Liver (tissue), 9 donors: ENCODE measurements around the gene TMEM123. TPM values are rescaled to one million over a fixed set of nuclear protein-coding genes. Genes with fewer than 3 reads are reported as not detected.

Source experiments
- DNase-seq: peaks from one replicate; pipeline ENCODE4 v3.0.0-alpha.2; 2017; ENCODE audit warnings: low spot score
- H3K27ac ChIP-seq, 2 donors: one replicate each; pipeline ENCODE4 v1.7.0; 2013; ENCODE audit warnings: inconsistent platforms in 2 of 2, low read length in 2 of 2, control low read depth in 1 of 2, low read depth in 1 of 2, mild to moderate bottlenecking in 1 of 2
- H3K27me3 ChIP-seq, 4 donors: one replicate each; pipeline versions ENCODE4 v1.6.1 to v1.7.0; 2013; ENCODE audit warnings: low read length in 3 of 4, inconsistent platforms in 1 of 4, mild to moderate bottlenecking in 1 of 4, moderate library complexity in 1 of 4; ENCODE audit not compliant: control insufficient read depth in 4 of 4, insufficient read depth in 4 of 4
- H3K36me3 ChIP-seq, 4 donors: one replicate each; pipeline versions ENCODE4 v1.6.1 to v1.7.0; 2013; ENCODE audit warnings: low read length in 3 of 4, mild to moderate bottlenecking in 3 of 4, low read depth in 1 of 4, moderate library complexity in 1 of 4; ENCODE audit not compliant: control insufficient read depth in 4 of 4, insufficient read depth in 3 of 4
- H3K4me1 ChIP-seq, 4 donors: one replicate each; pipeline versions ENCODE4 v1.6.1 to v1.7.0; 2013; ENCODE audit warnings: low read length in 3 of 4, mild to moderate bottlenecking in 3 of 4, moderate library complexity in 1 of 4; ENCODE audit not compliant: control insufficient read depth in 4 of 4, insufficient read depth in 4 of 4
- H3K4me3 ChIP-seq, 3 donors: one replicate each; pipeline versions ENCODE4 v1.6.1 to v1.7.0; 2013; ENCODE audit warnings: low read length in 3 of 3, control low read depth in 1 of 3, low read depth in 1 of 3, mild to moderate bottlenecking in 1 of 3
- H3K9ac ChIP-seq, 2 donors: one replicate each; pipeline ENCODE4 v1.7.0; 2013; ENCODE audit warnings: low read length in 2 of 2, mild to moderate bottlenecking in 2 of 2, moderate library complexity in 2 of 2, control low read depth in 1 of 2, low read depth in 1 of 2
- H3K9me3 ChIP-seq, 4 donors: one replicate each; pipeline versions ENCODE4 v1.6.1 to v1.7.0; 2013; ENCODE audit warnings: low read length in 3 of 4; ENCODE audit not compliant: control insufficient read depth in 4 of 4
- EGR1 ChIP-seq, 2 donors: IDR thresholded peaks; 2 replicates each; pipeline ENCODE4 v1.6.1; 2016 to 2018; ENCODE audit warnings: antibody characterized with exemption in 2 of 2, low read depth in 2 of 2
- FOXA1 ChIP-seq: IDR thresholded peaks from 2 replicates; pipeline ENCODE4 v1.6.1; 2016; ENCODE audit warnings: antibody characterized with exemption
- HNF4G ChIP-seq: IDR thresholded peaks from 2 replicates; pipeline ENCODE4 v1.6.1; 2016; ENCODE audit warnings: antibody characterized with exemption
- NR2F2 ChIP-seq: IDR thresholded peaks from 2 replicates; pipeline ENCODE4 v1.6.1; 2016; ENCODE audit warnings: antibody characterized with exemption
- RAD21 ChIP-seq, 2 donors: IDR thresholded peaks; 2 replicates each; pipeline ENCODE4 v1.6.1; 2016; ENCODE audit warnings: antibody characterized with exemption in 2 of 2, mild to moderate bottlenecking in 2 of 2
- TAF1 ChIP-seq: conservative IDR thresholded peaks from 2 replicates; pipeline ENCODE4 v1.6.1; 2016; ENCODE audit warnings: antibody characterized with exemption, mild to moderate bottlenecking
- YY1 ChIP-seq: IDR thresholded peaks from 2 replicates; pipeline ENCODE4 v1.6.1; 2016; ENCODE audit warnings: antibody characterized with exemption, mild to moderate bottlenecking
- WGBS: extraction: QIAGEN DNeasy Blood & Tissue Kit; methylation state at CpG from one replicate; pipeline ENCODE4 v1.1.7; 2013; 5-methylcytosine and 5-hydroxymethylcytosine counted together
- polyA plus RNA-seq, 2 donors: library from polyadenylated mRNA; stranded (reverse) in 1 of 2; unstranded in 1 of 2; fragments of 200-250 nt in 1 of 2; fragments of >200 nt in 1 of 2; fragmentation: Nextera tagmentation in 1 of 2; extraction: Ambion mirVana in 1 of 2; gene quantifications; one replicate each; pipeline versions ENCODE4 v1.2.1 to v1.2.3, GENCODE V29; 2013 to 2015
- total RNA-seq, 2 donors: library from RNA; depleted of rRNA; stranded (reverse); fragments of >200 nt; gene quantifications; one replicate each; pipeline ENCODE4 v1.2.3, GENCODE V29; 2014
- TF ChIP-seq, protein P1 (sequence below): IDR thresholded peaks from 2 replicates; pipeline ENCODE4 v1.6.1; 2016; ENCODE audit warnings: antibody characterized with exemption
- TF ChIP-seq, protein P2 (sequence below): fragments of 150-350 bp; IDR thresholded peaks from 2 replicates; pipeline ENCODE4 v1.5.1; 2017; ENCODE audit warnings: improper control_type of control experiment, low read depth, low read length; ENCODE audit not compliant: missing input control
- TF ChIP-seq, protein P3 (sequence below): IDR thresholded peaks from 2 replicates; pipeline ENCODE4 v1.6.1; 2016; ENCODE audit warnings: antibody characterized with exemption, mild to moderate bottlenecking
- TF ChIP-seq, protein P4 (sequence below): IDR thresholded peaks from 2 replicates; pipeline ENCODE4 v1.6.1; 2016; ENCODE audit warnings: antibody characterized with exemption
- donor health status: healthy.
- donor health status: healthy.
- donor health status: healthy.
- donor health status: healthy.
- donor health status: healthy.

Gene TMEM123
- total and polyA plus RNA-seq, 4 donors = 101 to 140 (median 107) TPM

DNA sequence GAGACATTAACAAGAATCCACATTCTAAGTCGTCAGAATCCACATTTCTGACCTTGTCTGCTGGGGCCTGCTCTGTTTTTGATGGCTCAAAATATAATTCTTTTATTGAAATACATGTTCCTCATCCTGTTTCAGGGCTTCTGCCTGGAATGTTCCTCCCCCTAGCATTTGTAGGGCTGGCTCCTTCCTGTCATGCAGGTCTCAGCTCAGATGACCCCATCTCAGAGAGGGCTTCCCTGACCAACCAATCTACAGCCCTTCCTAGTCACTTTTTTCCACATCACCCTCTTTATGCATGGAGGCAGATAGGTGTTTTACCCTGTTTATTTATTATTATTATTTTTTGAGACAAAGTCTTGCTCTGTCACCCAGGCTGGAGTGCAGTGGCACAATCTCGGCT lies 14.8 kb downstream of the TMEM123 start:
- 82% methylated on average over 2 of the region's 2 CpGs for WGBS
- no peaks in the 10 kb centered on the region for H3K27me3 ChIP-seq
- H3K9ac ChIP-seq = no peak overlapping the region
- H3K36me3 ChIP-seq = peaks cover 0 to 7% (median 2%) of the 10 kb centered on the region in 4 donors
- no peak overlapping the region for H3K4me3 ChIP-seq
- H3K4me1 ChIP-seq = no peaks in the 10 kb centered on the region
- TF ChIP-seq YY1 (no peak), EGR1 (IDR thresholded peaks at IDR 0.05; ENCODE audit: low read depth in 2 of 2) (no peak), NR2F2 (no peak), TAF1 (no peak), RAD21 (IDR thresholded peaks at IDR 0.05) (no peak), HNF4G (no peak)
- TF ChIP-seq, protein P1, sequence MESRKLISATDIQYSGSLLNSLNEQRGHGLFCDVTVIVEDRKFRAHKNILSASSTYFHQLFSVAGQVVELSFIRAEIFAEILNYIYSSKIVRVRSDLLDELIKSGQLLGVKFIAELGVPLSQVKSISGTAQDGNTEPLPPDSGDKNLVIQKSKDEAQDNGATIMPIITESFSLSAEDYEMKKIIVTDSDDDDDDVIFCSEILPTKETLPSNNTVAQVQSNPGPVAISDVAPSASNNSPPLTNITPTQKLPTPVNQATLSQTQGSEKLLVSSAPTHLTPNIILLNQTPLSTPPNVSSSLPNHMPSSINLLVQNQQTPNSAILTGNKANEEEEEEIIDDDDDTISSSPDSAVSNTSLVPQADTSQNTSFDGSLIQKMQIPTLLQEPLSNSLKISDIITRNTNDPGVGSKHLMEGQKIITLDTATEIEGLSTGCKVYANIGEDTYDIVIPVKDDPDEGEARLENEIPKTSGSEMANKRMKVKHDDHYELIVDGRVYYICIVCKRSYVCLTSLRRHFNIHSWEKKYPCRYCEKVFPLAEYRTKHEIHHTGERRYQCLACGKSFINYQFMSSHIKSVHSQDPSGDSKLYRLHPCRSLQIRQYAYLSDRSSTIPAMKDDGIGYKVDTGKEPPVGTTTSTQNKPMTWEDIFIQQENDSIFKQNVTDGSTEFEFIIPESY = no peak
- TF ChIP-seq, protein P2, sequence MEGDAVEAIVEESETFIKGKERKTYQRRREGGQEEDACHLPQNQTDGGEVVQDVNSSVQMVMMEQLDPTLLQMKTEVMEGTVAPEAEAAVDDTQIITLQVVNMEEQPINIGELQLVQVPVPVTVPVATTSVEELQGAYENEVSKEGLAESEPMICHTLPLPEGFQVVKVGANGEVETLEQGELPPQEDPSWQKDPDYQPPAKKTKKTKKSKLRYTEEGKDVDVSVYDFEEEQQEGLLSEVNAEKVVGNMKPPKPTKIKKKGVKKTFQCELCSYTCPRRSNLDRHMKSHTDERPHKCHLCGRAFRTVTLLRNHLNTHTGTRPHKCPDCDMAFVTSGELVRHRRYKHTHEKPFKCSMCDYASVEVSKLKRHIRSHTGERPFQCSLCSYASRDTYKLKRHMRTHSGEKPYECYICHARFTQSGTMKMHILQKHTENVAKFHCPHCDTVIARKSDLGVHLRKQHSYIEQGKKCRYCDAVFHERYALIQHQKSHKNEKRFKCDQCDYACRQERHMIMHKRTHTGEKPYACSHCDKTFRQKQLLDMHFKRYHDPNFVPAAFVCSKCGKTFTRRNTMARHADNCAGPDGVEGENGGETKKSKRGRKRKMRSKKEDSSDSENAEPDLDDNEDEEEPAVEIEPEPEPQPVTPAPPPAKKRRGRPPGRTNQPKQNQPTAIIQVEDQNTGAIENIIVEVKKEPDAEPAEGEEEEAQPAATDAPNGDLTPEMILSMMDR = no peak
- no peaks in the 10 kb centered on the region for H3K9me3 ChIP-seq
- DNase-seq = no peak
- H3K27ac ChIP-seq = no peak overlapping the region

- no peaks in the 10 kb centered on the region for H3K4me1 ChIP-seq
These were observed 15.6 kb downstream of the TMEM123 start for GRCh38 chr11:102436976-102437375.

More at GRCh38 chr11:102436976-102437375, 15.6 kb downstream of the TMEM123 start:
- Histone ChIP-seq H3K4me3 (no peak overlapping the region), H3K36me3 (peaks cover 0 to 9% (median 3%) of the 10 kb centered on the region in 4 donors), H3K9me3 (no peaks in the 10 kb centered on the region), H3K27me3 (no peaks in the 10 kb centered on the region), H3K27ac (no peak overlapping the region), H3K9ac (no peak overlapping the region)
- TF ChIP-seq RAD21 (IDR thresholded peaks at IDR 0.05) (no peak), YY1 (no peak), NR2F2 (no peak), TAF1 (no peak), FOXA1 (no peak), EGR1 (IDR thresholded peaks at IDR 0.05; ENCODE audit: low read depth in 2 of 2) (no peak)
- TF ChIP-seq, protein P1 = no peak
- TF ChIP-seq, protein P3, sequence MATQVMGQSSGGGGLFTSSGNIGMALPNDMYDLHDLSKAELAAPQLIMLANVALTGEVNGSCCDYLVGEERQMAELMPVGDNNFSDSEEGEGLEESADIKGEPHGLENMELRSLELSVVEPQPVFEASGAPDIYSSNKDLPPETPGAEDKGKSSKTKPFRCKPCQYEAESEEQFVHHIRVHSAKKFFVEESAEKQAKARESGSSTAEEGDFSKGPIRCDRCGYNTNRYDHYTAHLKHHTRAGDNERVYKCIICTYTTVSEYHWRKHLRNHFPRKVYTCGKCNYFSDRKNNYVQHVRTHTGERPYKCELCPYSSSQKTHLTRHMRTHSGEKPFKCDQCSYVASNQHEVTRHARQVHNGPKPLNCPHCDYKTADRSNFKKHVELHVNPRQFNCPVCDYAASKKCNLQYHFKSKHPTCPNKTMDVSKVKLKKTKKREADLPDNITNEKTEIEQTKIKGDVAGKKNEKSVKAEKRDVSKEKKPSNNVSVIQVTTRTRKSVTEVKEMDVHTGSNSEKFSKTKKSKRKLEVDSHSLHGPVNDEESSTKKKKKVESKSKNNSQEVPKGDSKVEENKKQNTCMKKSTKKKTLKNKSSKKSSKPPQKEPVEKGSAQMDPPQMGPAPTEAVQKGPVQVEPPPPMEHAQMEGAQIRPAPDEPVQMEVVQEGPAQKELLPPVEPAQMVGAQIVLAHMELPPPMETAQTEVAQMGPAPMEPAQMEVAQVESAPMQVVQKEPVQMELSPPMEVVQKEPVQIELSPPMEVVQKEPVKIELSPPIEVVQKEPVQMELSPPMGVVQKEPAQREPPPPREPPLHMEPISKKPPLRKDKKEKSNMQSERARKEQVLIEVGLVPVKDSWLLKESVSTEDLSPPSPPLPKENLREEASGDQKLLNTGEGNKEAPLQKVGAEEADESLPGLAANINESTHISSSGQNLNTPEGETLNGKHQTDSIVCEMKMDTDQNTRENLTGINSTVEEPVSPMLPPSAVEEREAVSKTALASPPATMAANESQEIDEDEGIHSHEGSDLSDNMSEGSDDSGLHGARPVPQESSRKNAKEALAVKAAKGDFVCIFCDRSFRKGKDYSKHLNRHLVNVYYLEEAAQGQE = no peak
- TF ChIP-seq, protein P2 = no peak
- TF ChIP-seq, protein P4, sequence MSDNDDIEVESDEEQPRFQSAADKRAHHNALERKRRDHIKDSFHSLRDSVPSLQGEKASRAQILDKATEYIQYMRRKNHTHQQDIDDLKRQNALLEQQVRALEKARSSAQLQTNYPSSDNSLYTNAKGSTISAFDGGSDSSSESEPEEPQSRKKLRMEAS = no peak
- DNase-seq = no peak
- WGBS = 91% methylated on average over 2 of the region's 2 CpGs
